GM12873 (cell line): Measurements from ENCODE around the gene UGT1A3.

Experiments
- TF ChIP-seq, protein P1 (sequence below): IDR thresholded peaks from 2 replicates; pipeline ENCODE4 v1.5.1; 2012; ENCODE audit warnings: low read depth, mild to moderate bottlenecking, moderate library complexity, low read length, control low read depth; ENCODE audit not compliant: insufficient read depth; ENCODE audit errors: missing control alignments

UGT1A3 gene

GRCh38 chr2:233798335-233799086 is 69.7 kb downstream of the UGT1A3 start:
- TF ChIP-seq, protein P1, sequence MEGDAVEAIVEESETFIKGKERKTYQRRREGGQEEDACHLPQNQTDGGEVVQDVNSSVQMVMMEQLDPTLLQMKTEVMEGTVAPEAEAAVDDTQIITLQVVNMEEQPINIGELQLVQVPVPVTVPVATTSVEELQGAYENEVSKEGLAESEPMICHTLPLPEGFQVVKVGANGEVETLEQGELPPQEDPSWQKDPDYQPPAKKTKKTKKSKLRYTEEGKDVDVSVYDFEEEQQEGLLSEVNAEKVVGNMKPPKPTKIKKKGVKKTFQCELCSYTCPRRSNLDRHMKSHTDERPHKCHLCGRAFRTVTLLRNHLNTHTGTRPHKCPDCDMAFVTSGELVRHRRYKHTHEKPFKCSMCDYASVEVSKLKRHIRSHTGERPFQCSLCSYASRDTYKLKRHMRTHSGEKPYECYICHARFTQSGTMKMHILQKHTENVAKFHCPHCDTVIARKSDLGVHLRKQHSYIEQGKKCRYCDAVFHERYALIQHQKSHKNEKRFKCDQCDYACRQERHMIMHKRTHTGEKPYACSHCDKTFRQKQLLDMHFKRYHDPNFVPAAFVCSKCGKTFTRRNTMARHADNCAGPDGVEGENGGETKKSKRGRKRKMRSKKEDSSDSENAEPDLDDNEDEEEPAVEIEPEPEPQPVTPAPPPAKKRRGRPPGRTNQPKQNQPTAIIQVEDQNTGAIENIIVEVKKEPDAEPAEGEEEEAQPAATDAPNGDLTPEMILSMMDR = no peak

DNA sequence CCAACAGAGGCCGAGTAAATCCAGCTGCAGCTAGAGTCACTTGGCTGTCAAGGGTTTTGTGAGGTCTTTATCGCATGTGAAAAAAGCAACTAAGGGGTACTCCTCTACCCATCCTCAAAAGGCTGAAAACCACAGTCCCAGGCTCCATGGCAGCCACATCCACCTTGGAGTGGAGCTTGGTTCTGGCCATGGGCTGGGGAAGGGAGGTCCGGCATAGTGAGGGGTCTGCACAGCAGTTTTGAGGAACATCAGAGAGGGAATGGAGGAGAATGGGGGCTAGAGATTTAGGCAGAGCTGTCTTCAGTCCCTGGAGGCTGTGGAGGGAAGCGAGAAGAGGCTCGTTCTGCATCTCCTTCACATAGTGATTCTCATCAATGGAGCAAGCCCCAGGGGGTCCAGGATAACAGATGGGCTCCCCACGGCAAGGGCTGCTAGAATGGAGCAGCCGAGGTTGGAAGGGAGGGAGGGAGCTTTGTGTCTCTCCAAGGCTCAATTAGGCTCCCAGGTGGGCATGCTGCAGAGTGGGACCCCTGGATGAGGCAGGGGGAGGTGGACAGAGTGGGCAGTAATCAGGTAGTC is 70.3 kb downstream of the UGT1A3 start:
- TF ChIP-seq, protein P1 = no peak

DNA sequence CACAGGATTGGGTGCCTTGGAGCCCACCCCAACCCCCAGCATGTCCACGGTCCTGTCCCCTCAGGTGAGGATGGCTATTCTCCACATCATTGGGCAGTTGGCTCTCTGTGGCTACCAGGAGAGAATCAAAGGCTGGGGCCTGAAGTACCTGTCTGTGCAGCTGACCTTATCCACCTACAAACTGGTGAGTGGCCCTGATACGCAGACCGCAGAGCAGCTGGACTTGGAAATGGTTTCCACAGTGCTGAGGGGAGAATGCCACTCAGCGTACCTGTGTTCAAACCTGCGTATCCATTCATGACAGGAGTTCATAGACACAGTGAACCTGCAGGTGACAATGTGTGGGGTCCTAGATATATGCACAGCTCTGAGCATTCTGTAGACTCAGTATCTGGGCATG is 70.9 kb downstream of the UGT1A3 start:
- TF ChIP-seq, protein P1 = no peak

GRCh38 chr2:233800208-233800607 is 71.4 kb downstream of the UGT1A3 start:
- TF ChIP-seq, protein P1 = peak; percentile 9

GRCh38 chr2:233801357-233802131 is 72.7 kb downstream of the UGT1A3 start:
- TF ChIP-seq, protein P1 = no peak

GRCh38 chr2:233802132-233802815 is 73.4 kb downstream of the UGT1A3 start:
- TF ChIP-seq, protein P1 = no peak
